Neuronal stem cell (in vitro differentiated cells): ENCODE data around the gene PSMC1.

Experiments used
- DNase-seq: peaks from one replicate; pipeline ENCODE4 v3.0.0-alpha.2; 2013; ENCODE audit warnings: low spot score
- H2AFZ ChIP-seq: one replicate; pipeline ENCODE4 v1.6.1; 2013; ENCODE audit warnings: mild to moderate bottlenecking, low read length, inconsistent platforms
- H2AK5ac ChIP-seq: 2 replicates; pipeline ENCODE4 v1.6.1; 2013; ENCODE audit warnings: low read depth, mild to moderate bottlenecking, inconsistent platforms, low read length, moderate library complexity, mixed read lengths
- H2BK120ac ChIP-seq: 2 replicates; pipeline ENCODE4 v1.6.1; 2013; ENCODE audit warnings: low read depth, mild to moderate bottlenecking, inconsistent platforms, low read length, moderate library complexity, mixed read lengths
- H2BK12ac ChIP-seq: one replicate; pipeline ENCODE4 v1.6.1; 2013; ENCODE audit warnings: low read length, inconsistent platforms
- H2BK15ac ChIP-seq: 2 replicates; pipeline ENCODE4 v1.6.1; 2013; ENCODE audit warnings: mild to moderate bottlenecking, low read length, inconsistent platforms, mixed read lengths
- H2BK5ac ChIP-seq: one replicate; pipeline ENCODE4 v1.6.1; 2013; ENCODE audit warnings: inconsistent platforms, mild to moderate bottlenecking, low read length, moderate library complexity
- H3K14ac ChIP-seq: one replicate; pipeline ENCODE4 v1.6.1; 2013; ENCODE audit warnings: low read length, inconsistent platforms
- H3K18ac ChIP-seq: 2 replicates; pipeline ENCODE4 v1.6.1; 2013; ENCODE audit warnings: low read length, inconsistent platforms
- H3K23ac ChIP-seq: 2 replicates; pipeline ENCODE4 v1.6.1; 2013; ENCODE audit warnings: low read depth, mild to moderate bottlenecking, mixed read lengths, low read length, inconsistent platforms; ENCODE audit not compliant: poor library complexity
- H3K27ac ChIP-seq: replicated peaks from 3 replicates; pipeline ENCODE4 v1.5.1; 2013; ENCODE audit warnings: low read length, inconsistent platforms
- H3K27me3 ChIP-seq, 3 experiments: 2 replicates each; pipeline ENCODE4 v1.6.1; 2013; ENCODE audit warnings: low read length in 3 of 3, mild to moderate bottlenecking in 2 of 3, inconsistent platforms in 1 of 3, low read depth in 1 of 3, mixed read lengths in 1 of 3, moderate library complexity in 1 of 3; ENCODE audit not compliant: control insufficient read depth in 3 of 3, insufficient read depth in 3 of 3
- H3K36me3 ChIP-seq, 2 donors: replicated peaks in 1 of 2; 2 replicates each; pipeline ENCODE4 v1.6.1; 2013; ENCODE audit warnings: low read length in 2 of 2; ENCODE audit not compliant: control insufficient read depth in 2 of 2, insufficient read depth in 2 of 2
- H3K4ac ChIP-seq: 2 replicates; pipeline ENCODE4 v1.6.1; 2013; ENCODE audit warnings: inconsistent platforms, mild to moderate bottlenecking, low read length, moderate library complexity
- H3K4me1 ChIP-seq, 2 donors: 1 replicate in 1 of 2; 2 replicates in 1 of 2; pipeline ENCODE4 v1.6.1; 2013; ENCODE audit warnings: low read length in 2 of 2, low read depth in 1 of 2; ENCODE audit not compliant: control insufficient read depth in 2 of 2, insufficient read depth in 1 of 2
- H3K4me2 ChIP-seq: one replicate; pipeline ENCODE4 v1.6.1; 2013; ENCODE audit warnings: mild to moderate bottlenecking, low read length, inconsistent platforms; ENCODE audit not compliant: insufficient read depth, poor library complexity, severe bottlenecking
- H3K4me3 ChIP-seq, 2 donors: 2 replicates each; pipeline ENCODE4 v1.5.1; 2013; ENCODE audit warnings: low read length in 2 of 2, mild to moderate bottlenecking in 2 of 2, inconsistent platforms in 1 of 2, moderate library complexity in 1 of 2
- H3K79me1 ChIP-seq: one replicate; pipeline ENCODE4 v1.6.1; 2013; ENCODE audit warnings: low read depth, mild to moderate bottlenecking, inconsistent platforms, low read length, moderate library complexity
- H3K9ac ChIP-seq: one replicate; pipeline ENCODE4 v1.6.1; 2013; ENCODE audit warnings: mild to moderate bottlenecking, low read depth, low read length, inconsistent platforms; ENCODE audit not compliant: poor library complexity
- H3K9me3 ChIP-seq, 2 donors: replicated peaks in 1 of 2; 2 replicates each; pipeline versions ENCODE3 to v1.6.1; 2013; ENCODE audit warnings: low read length in 2 of 2, mild to moderate bottlenecking in 2 of 2, inconsistent platforms in 1 of 2, low read depth in 1 of 2, mixed read lengths in 1 of 2, moderate library complexity in 1 of 2; ENCODE audit not compliant: control insufficient read depth in 2 of 2, insufficient read depth in 1 of 2
- H4K8ac ChIP-seq: one replicate; pipeline ENCODE4 v1.6.1; 2013; ENCODE audit warnings: low read depth, mild to moderate bottlenecking, inconsistent platforms, low read length, moderate library complexity
- H4K91ac ChIP-seq: one replicate; pipeline ENCODE4 v1.6.1; 2013; ENCODE audit warnings: low read length, low read depth, mild to moderate bottlenecking, inconsistent platforms; ENCODE audit not compliant: poor library complexity
- WGBS, 2 donors: extraction: QIAGEN DNeasy Blood & Tissue Kit; methylation state at CpG; one replicate each; pipeline ENCODE4 v1.1.7; 2013; ENCODE audit warnings: missing lambda C conversion rate in 2 of 2, mixed read lengths in 1 of 2; ENCODE audit not compliant: insufficient read length in 2 of 2, insufficient replicate concordance in 1 of 2; ENCODE audit errors: extremely low coverage in 2 of 2; 5-methylcytosine and 5-hydroxymethylcytosine counted together

Gene PSMC1

DNA sequence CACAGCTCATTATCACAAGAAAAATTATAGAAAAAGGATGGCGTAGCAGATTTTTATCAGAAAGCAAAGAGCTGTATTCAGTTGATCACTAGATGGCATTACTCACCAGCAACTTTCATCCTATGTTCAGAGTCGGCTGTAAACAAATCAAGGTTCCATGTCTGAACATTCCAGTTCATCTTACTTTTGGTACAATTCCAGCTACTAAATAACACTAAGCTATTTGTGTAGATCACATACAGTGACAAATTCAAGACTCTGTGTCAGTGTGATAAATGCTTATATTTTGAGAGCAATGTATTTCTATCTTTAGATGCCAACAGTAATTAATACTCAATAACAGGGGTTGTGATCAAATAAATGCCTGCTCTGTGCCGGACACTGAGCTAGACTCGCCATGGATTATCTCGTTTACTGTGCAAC, 45.3 kb downstream of the PSMC1 start:
- no CpG with 5 or more reads among the region's 5 CpGs for WGBS, 2 donors
- Histone ChIP-seq H3K9me3 (no peaks in the 10 kb centered on the region), H3K4me2 (no peak overlapping the region), H2AFZ (no peak overlapping the region), H3K9ac (no peak overlapping the region), H2BK5ac (no peak overlapping the region), H3K27ac (no peak overlapping the region), H3K23ac (no peak overlapping the region), H3K14ac (no peak overlapping the region), H3K79me1 (no peaks in the 10 kb centered on the region), H2BK15ac (no peak overlapping the region), H3K4ac (no peak overlapping the region), H3K27me3 (no peaks in the 10 kb centered on the region), H2AK5ac (no peak overlapping the region), H3K18ac (no peak overlapping the region), H2BK12ac (no peak overlapping the region), H3K4me1 (no peaks in the 10 kb centered on the region), H4K91ac (no peak overlapping the region), H4K8ac (no peak overlapping the region), H2BK120ac (no peak overlapping the region), H3K36me3 (peaks cover 14 to 82% of the 10 kb centered on the region in 2 donors), H3K4me3 (no peak overlapping the region)
- no peak for DNase-seq

DNA sequence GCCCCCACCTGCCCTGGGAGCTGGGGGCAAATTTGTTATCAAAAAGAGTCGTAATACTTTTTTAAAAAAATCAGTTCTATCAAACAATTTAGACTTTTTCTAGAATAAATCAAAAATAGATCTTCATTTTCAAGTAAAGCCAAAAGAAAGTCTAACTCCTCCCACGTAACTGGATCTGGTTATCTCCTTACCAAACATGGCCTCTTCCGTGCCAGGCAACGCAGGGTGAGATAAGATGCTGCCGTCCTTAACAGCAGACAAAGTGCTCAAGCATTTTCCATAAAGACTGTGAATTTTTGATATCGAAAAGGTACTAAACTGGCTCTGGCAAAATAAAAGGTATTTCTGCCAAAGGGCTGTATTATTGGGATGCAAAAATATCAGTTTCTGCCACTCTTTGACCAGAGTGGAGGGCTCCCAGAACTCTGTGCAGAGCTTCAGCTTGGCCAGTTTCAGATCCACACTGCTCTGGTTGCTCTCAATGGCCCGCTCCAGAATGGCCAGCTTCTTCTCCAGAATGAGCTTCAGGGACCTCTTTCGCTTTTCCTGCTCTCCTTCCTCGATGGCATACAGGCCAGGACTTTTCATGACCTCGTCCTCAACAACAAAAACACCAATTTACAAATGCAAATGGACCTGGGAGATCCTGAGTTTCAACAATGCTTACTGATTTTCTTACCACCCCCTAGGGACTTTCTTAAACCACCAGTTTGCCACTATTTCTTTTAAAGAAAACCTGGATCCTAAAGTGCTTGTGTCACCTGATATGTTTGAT, 46.4 kb downstream of the PSMC1 start:
- no peak overlapping the region for H3K4me2 ChIP-seq
- H3K4me1 ChIP-seq = no peaks in the 10 kb centered on the region
- no peak overlapping the region for H2BK120ac ChIP-seq
- H2BK12ac ChIP-seq = no peak overlapping the region
- H2AFZ ChIP-seq = no peak overlapping the region
- no peak overlapping the region for H3K18ac ChIP-seq
- no peak overlapping the region for H4K8ac ChIP-seq
- H3K27me3 ChIP-seq = no peaks in the 10 kb centered on the region
- H3K14ac ChIP-seq = no peak overlapping the region
- no peak overlapping the region for H2BK5ac ChIP-seq
- H3K27ac ChIP-seq = no peak overlapping the region
- no peak overlapping the region for H4K91ac ChIP-seq
- no peak overlapping the region for H3K4me3 ChIP-seq
- H3K9ac ChIP-seq = no peak overlapping the region
- H3K79me1 ChIP-seq = no peaks in the 10 kb centered on the region
- no peak overlapping the region for H2AK5ac ChIP-seq
- no peak overlapping the region for H3K4ac ChIP-seq
- no peaks in the 10 kb centered on the region for H3K9me3 ChIP-seq
- H3K23ac ChIP-seq = no peak overlapping the region
- peaks cover 15 to 81% of the 10 kb centered on the region in 2 donors for H3K36me3 ChIP-seq
- WGBS, 2 donors = no CpG with 5 or more reads among the region's 10 CpGs
- H2BK15ac ChIP-seq = no peak overlapping the region
- no peak for DNase-seq

DNA sequence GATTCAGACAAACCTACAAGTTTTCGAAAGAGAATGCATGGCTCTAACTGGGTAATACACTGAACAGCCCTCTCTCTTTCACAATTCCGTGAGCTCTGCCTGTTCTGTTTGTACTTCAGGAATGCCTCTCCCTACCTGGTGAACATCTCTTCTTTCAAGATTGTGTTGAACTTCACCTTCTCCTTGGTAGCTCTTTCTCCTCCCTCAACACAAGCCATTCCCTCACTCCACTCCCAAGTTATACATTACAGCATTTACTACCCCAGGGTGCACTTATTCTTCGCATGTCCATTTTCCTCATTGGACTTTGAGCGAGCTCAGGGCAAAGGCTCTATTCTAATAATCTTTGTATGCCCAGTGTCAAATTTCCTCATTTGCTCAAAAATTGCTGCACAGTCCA, 47.1 kb downstream of the PSMC1 start:
- H3K36me3 ChIP-seq = peaks cover 20 to 82% of the 10 kb centered on the region in 2 donors
- WGBS, 2 donors = no CpG with 5 or more reads among the region's 4 CpGs
- no peaks in the 10 kb centered on the region for H3K27me3 ChIP-seq
- H3K4me2 ChIP-seq = no peak overlapping the region
- H3K14ac ChIP-seq = no peak overlapping the region
- no peak overlapping the region for H4K8ac ChIP-seq
- H2BK5ac ChIP-seq = no peak overlapping the region
- no peak overlapping the region for H2BK120ac ChIP-seq
- no peaks in the 10 kb centered on the region for H3K4me1 ChIP-seq
- no peak overlapping the region for H3K23ac ChIP-seq
- H2AFZ ChIP-seq = no peak overlapping the region
- no peak overlapping the region for H3K4ac ChIP-seq
- H3K9me3 ChIP-seq = no peaks in the 10 kb centered on the region
- no peaks in the 10 kb centered on the region for H3K79me1 ChIP-seq
- H3K4me3 ChIP-seq = no peak overlapping the region
- no peak overlapping the region for H2BK12ac ChIP-seq
- H2BK15ac ChIP-seq = no peak overlapping the region
- no peak overlapping the region for H3K27ac ChIP-seq
- no peak overlapping the region for H2AK5ac ChIP-seq
- no peak for DNase-seq
- no peak overlapping the region for H3K18ac ChIP-seq
- H3K9ac ChIP-seq = no peak overlapping the region
- H4K91ac ChIP-seq = no peak overlapping the region

DNA sequence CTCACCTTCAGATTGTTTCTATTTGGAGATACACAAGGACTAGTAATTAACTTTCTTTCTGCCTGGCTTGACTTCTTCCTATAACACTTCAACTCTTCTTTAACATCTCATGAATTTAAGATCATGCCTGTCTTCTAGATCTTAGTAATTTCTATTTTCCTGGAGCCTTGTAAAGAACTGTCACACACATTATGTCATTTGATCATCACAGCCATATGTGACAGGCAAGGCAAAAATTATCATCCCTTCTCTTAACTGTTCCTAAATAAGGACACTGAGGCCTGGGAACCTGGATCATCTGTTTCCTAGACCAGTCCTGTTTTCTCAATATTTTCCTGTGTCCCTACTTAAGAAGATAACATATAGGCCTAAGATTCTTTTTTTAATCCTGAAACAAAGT, 48.1 kb downstream of the PSMC1 start:
- no peak for DNase-seq
- Histone ChIP-seq H4K91ac (no peak overlapping the region), H4K8ac (no peak overlapping the region), H3K18ac (no peak overlapping the region), H2BK5ac (no peak overlapping the region), H3K79me1 (no peaks in the 10 kb centered on the region), H3K36me3 (peaks cover 25 to 80% of the 10 kb centered on the region in 2 donors), H3K4me3 (no peak overlapping the region), H2AK5ac (no peak overlapping the region), H3K23ac (no peak overlapping the region), H2BK15ac (no peak overlapping the region), H3K4me1 (no peaks in the 10 kb centered on the region), H3K9me3 (no peaks in the 10 kb centered on the region), H2AFZ (no peak overlapping the region), H3K27ac (no peak overlapping the region), H3K9ac (no peak overlapping the region), H2BK120ac (no peak overlapping the region), H3K4me2 (no peak overlapping the region), H3K14ac (no peak overlapping the region), H3K27me3 (no peaks in the 10 kb centered on the region), H3K4ac (no peak overlapping the region), H2BK12ac (no peak overlapping the region)
